Prostate gland (tissue), 2 donors: Measurements from ENCODE around the gene GDPD4. TPM values are rescaled to one million over a fixed set of nuclear protein-coding genes. Genes with fewer than 3 reads are reported as not detected.

Experiments
- DNase-seq: peaks from one replicate; pipeline ENCODE4 v3.0.0-alpha.2; 2019; ENCODE audit warnings: low spot score
- H3K27ac ChIP-seq, 2 donors: fragments of 200-600 bp; sonication (generic); 2 replicates each; pipeline ENCODE4 v1.5.1; 2017 to 2019
- H3K27me3 ChIP-seq: fragments of 200-600 bp; sonication (generic); replicated peaks from 2 replicates; pipeline ENCODE4 v1.5.1; 2019; ENCODE audit not compliant: insufficient read depth
- H3K36me3 ChIP-seq, 2 donors: fragments of 200-600 bp; sonication (generic); 1 replicate in 1 of 2; 2 replicates in 1 of 2; pipeline versions ENCODE4 v1.5.1 to v1.8.1; 2017 to 2019
- H3K4me1 ChIP-seq: fragments of 200-600 bp; sonication (generic); replicated peaks from 2 replicates; pipeline ENCODE4 v1.5.1; 2019
- H3K4me3 ChIP-seq, 2 donors: fragments of 200-600 bp; sonication (generic); 2 replicates each; pipeline ENCODE4 v1.5.1; 2017 to 2019
- H3K9me3 ChIP-seq: fragments of 200-600 bp; sonication (generic); 2 replicates; pipeline ENCODE4 v1.5.1; 2017
- CTCF ChIP-seq, 4 experiments: fragments of 200-600 bp in 2 of 4; fragments of 450-650 bp in 2 of 4; sonication (generic) in 2 of 4; IDR thresholded peaks; 1 replicate in 3 of 4; 2 replicates in 1 of 4; pipeline ENCODE4 v1.5.1; 2016 to 2019; ENCODE audit warnings: antibody characterized with exemption in 4 of 4, mild to moderate bottlenecking in 2 of 4, moderate library complexity in 2 of 4
- POLR2A ChIP-seq: fragments of 450-650 bp; IDR thresholded peaks from one replicate; pipeline ENCODE4 v1.6.1; 2016; ENCODE audit warnings: antibody characterized with exemption, mild to moderate bottlenecking
- POLR2AphosphoS5 ChIP-seq: sonication (generic); formaldehyde crosslinking; IDR thresholded peaks from one replicate; pipeline ENCODE4 v1.6.1; 2017; ENCODE audit warnings: antibody characterized with exemption
- WGBS: methylation state at CpG from one replicate; pipeline ENCODE4 v1.1.5; 2018; 5-methylcytosine and 5-hydroxymethylcytosine counted together
- intact Hi-C: fragments of 100-400 bp; cut with DNase I; formaldehyde crosslinking; loops from one replicate; pipeline ENCODE4 v1.14.2; 2022
- total RNA-seq, 2 donors: library from RNA; depleted of rRNA; stranded (reverse); fragments of >200 nt; gene quantifications; one replicate each; pipeline ENCODE4 v1.1.0, GENCODE V29; 2016

Gene GDPD4
- total RNA-seq, 2 donors from 2014 or later, result 7.4 TPM; not detected in 1

- H3K4me3 ChIP-seq, result no peak overlapping the region
- WGBS, result 91% methylated on average over 9 of the region's 9 CpGs
- no peaks in the 10 kb centered on the region for H3K9me3 ChIP-seq
- intact Hi-C loops, result loop anchor here (5.0 to 10.0 kb wide), 2 partner anchors 60 to 142 kb away; partner anchors contain the start of gene MYO7A
- no peak for DNase-seq
- no peaks in the 10 kb centered on the region for H3K27me3 ChIP-seq
- H3K4me1 ChIP-seq, result no peaks in the 10 kb centered on the region
- no peak for TF ChIP-seq POLR2A
- no peak for TF ChIP-seq POLR2AphosphoS5
- TF ChIP-seq CTCF (IDR thresholded peaks at IDR 0.05), result no peak
- H3K36me3 ChIP-seq, result no peaks in the 10 kb centered on the region
- H3K27ac ChIP-seq, result no peak overlapping the region
Measured at GRCh38 chr11:77187111-77187750, 114.3 kb downstream of the GDPD4 start.

GRCh38 chr11:77186302-77186701, 115.2 kb downstream of the GDPD4 start:
- Histone ChIP-seq H3K4me1 (no peaks in the 10 kb centered on the region), H3K9me3 (no peaks in the 10 kb centered on the region), H3K4me3 (no peak overlapping the region), H3K27me3 (no peaks in the 10 kb centered on the region), H3K27ac (no peak overlapping the region), H3K36me3 (no peaks in the 10 kb centered on the region)
- intact Hi-C loops, result loop anchor here (5.0 to 10.0 kb wide), 2 partner anchors 59 to 142 kb away; partner anchors contain the start of gene MYO7A
- TF ChIP-seq CTCF (IDR thresholded peaks at IDR 0.05), result no peak
- no peak for TF ChIP-seq POLR2A
- no peak for TF ChIP-seq POLR2AphosphoS5
- WGBS, result 94% methylated on average over 1 of the region's 1 CpG
- no peak for DNase-seq

- Histone ChIP-seq H3K27ac (no peak overlapping the region), H3K4me3 (no peak overlapping the region), H3K4me1 (no peaks in the 10 kb centered on the region), H3K27me3 (no peaks in the 10 kb centered on the region), H3K9me3 (no peaks in the 10 kb centered on the region), H3K36me3 (no peaks in the 10 kb centered on the region)
- no peak for DNase-seq
- TF ChIP-seq POLR2AphosphoS5 (no peak), CTCF (IDR thresholded peaks at IDR 0.05) (no peak), POLR2A (no peak)
- 94% methylated on average over 14 of the region's 15 CpGs for WGBS
- intact Hi-C loops, result loop anchor here (10.0 kb wide), 1 partner anchor 139 kb away; no protein-coding TSS in a partner anchor
Measured at GRCh38 chr11:77184136-77184860, 117.2 kb downstream of the GDPD4 start.

GRCh38 chr11:77183431-77183984, 118.0 kb downstream of the GDPD4 start:
- intact Hi-C loops, result loop anchor here (10.0 kb wide), 1 partner anchor 139 kb away; no protein-coding TSS in a partner anchor
- DNase-seq, result no peak

More at GRCh38 chr11:77183431-77183984, 118.0 kb downstream of the GDPD4 start:
- Histone ChIP-seq H3K4me1 (no peaks in the 10 kb centered on the region), H3K4me3 (no peak overlapping the region), H3K9me3 (no peaks in the 10 kb centered on the region), H3K36me3 (no peaks in the 10 kb centered on the region), H3K27me3 (no peaks in the 10 kb centered on the region), H3K27ac (no peak overlapping the region)
- no peak for TF ChIP-seq CTCF (IDR thresholded peaks at IDR 0.05)
- no peak for TF ChIP-seq POLR2AphosphoS5
- no peak for TF ChIP-seq POLR2A
- WGBS, result 73% methylated on average over 4 of the region's 4 CpGs
